ENCODE results near the gene DIABLO.

GRCh38 chr12:122206111-122206881 lies 19.6 kb downstream of the DIABLO start:
- TF ChIP-seq CTCF (IDR thresholded peaks at IDR 0.05 in 2 of 3, conservative IDR thresholded peaks at IDR 0.05 in 1 of 3; ENCODE audit: borderline replicate concordance in 1 of 3, insufficient read depth in 1 of 3, low read depth in 2 of 3, low read length in 2 of 3) (no peak), EZH2 (IDR thresholded peaks at IDR 0.05) (no peak), POLR2A (IDR thresholded peaks at IDR 0.05; ENCODE audit: borderline replicate concordance, extremely low read depth, insufficient read depth, insufficient read length) (no peak), EZH2phosphoT487 (IDR thresholded peaks at IDR 0.05; ENCODE audit: borderline replicate concordance) (no peak), CEBPB (IDR thresholded peaks at IDR 0.05; ENCODE audit: low read depth) (no peak), POLR2AphosphoS5 (IDR thresholded peaks at IDR 0.05; ENCODE audit: low read depth, low read length) (no peak; the same call in 1 of the 2 replicates), YY1 (IDR thresholded peaks at IDR 0.05; ENCODE audit: extremely low read depth, insufficient replicate concordance, low read depth, low read length) (no peak), SIN3A (IDR thresholded peaks at IDR 0.05; ENCODE audit: low read depth) (no peak), SRF (IDR thresholded peaks at IDR 0.05; ENCODE audit: low read depth) (no peak), FOSL1 (IDR thresholded peaks at IDR 0.05; ENCODE audit: low read depth) (no peak), MAX (IDR thresholded peaks at IDR 0.05) (no peak)

All from HCT116 (cell line).